HG02885 (cell line): ENCODE measurements around the gene MAGED1.

Source experiments
- ATAC-seq: cut with Tn5 transposase; IDR thresholded peaks from one replicate; pipeline ENCODE4 v1.9.1; 2021; ENCODE audit warnings: mild to moderate bottlenecking; ENCODE audit not compliant: unreplicated experiment, poor library complexity

The MAGED1 gene

GRCh38 chrX:51892921-51893745, at the start of gene MAGED1:
Gene MAGED1, plus strand, starts transcription at chrX:51893623. Its CDS starts 682 bp downstream, at chrX:51894305.
- ATAC-seq, result peak; percentile 79

GRCh38 chrX:51847463-51847862, 46.0 kb upstream of the MAGED1 start:
- no peak for ATAC-seq

- ATAC-seq, result peak; percentile 69
Observed at GRCh38 chrX:51851507-51852085, 41.8 kb upstream of the MAGED1 start.

- ATAC-seq, result no peak
Observed at GRCh38 chrX:51852096-51852495, 41.3 kb upstream of the MAGED1 start.

GRCh38 chrX:51852621-51853020, 40.8 kb upstream of the MAGED1 start:
- no peak for ATAC-seq

GRCh38 chrX:51853251-51853650, 40.2 kb upstream of the MAGED1 start:
- no peak for ATAC-seq

GRCh38 chrX:51855698-51856097, 37.7 kb upstream of the MAGED1 start:
- no peak for ATAC-seq

GRCh38 chrX:51857159-51857733, 36.2 kb upstream of the MAGED1 start:
- no peak for ATAC-seq

- no peak for ATAC-seq
Observed at GRCh38 chrX:51860679-51861078, 32.7 kb upstream of the MAGED1 start.

- ATAC-seq, result peak; percentile 76
Observed at GRCh38 chrX:51862920-51863319, 30.5 kb upstream of the MAGED1 start.

- no peak for ATAC-seq
Observed at GRCh38 chrX:51866210-51866609, 27.2 kb upstream of the MAGED1 start.

GRCh38 chrX:51867626-51868025, 25.8 kb upstream of the MAGED1 start:
- no peak for ATAC-seq

- ATAC-seq, result no peak
Observed at GRCh38 chrX:51870354-51870753, 23.1 kb upstream of the MAGED1 start.

- ATAC-seq, result no peak
Observed at GRCh38 chrX:51874123-51874522, 19.3 kb upstream of the MAGED1 start.

- no peak for ATAC-seq
Observed at GRCh38 chrX:51876441-51876840, 17.0 kb upstream of the MAGED1 start.

- ATAC-seq, result no peak
Observed at GRCh38 chrX:51878056-51878455, 15.4 kb upstream of the MAGED1 start.

GRCh38 chrX:51889851-51890250, 3.6 kb upstream of the MAGED1 start:
- no peak for ATAC-seq

- no peak for ATAC-seq
Observed at GRCh38 chrX:51891245-51891644, 2.2 kb upstream of the MAGED1 start.

- ATAC-seq, result no peak
Observed at GRCh38 chrX:51891821-51892551, 1.4 kb upstream of the MAGED1 start.

- ATAC-seq, result no peak
Observed at GRCh38 chrX:51893931-51894696, 691 bp downstream of the MAGED1 start.
